GM21381 (cell line): ENCODE data around the gene FEZF2.

Experiments used
- ATAC-seq: cut with Tn5 transposase; IDR thresholded peaks from one replicate; pipeline ENCODE4 v1.9.1; 2021; ENCODE audit warnings: mild to moderate bottlenecking, moderate library complexity; ENCODE audit not compliant: unreplicated experiment

The FEZF2 gene

GRCh38 chr3:62373215-62373614, at the start of gene FEZF2:
TSS of gene FEZF2 (minus strand) at chr3:62373550. CDS start at chr3:62372868, 682 bp downstream.
- no peak for ATAC-seq

GRCh38 chr3:62421207-62421606, 47.9 kb upstream of the FEZF2 start:
- ATAC-seq, result no peak

GRCh38 chr3:62416144-62416543, 42.8 kb upstream of the FEZF2 start:
- ATAC-seq, result no peak

GRCh38 chr3:62415312-62415801, 42.0 kb upstream of the FEZF2 start:
- no peak for ATAC-seq

GRCh38 chr3:62414786-62415185, 41.4 kb upstream of the FEZF2 start:
- no peak for ATAC-seq

GRCh38 chr3:62413687-62414086, 40.3 kb upstream of the FEZF2 start:
- ATAC-seq, result no peak

- ATAC-seq, result no peak
Measured at GRCh38 chr3:62406945-62407344, 33.6 kb upstream of the FEZF2 start.

GRCh38 chr3:62405566-62405965, 32.2 kb upstream of the FEZF2 start:
- no peak for ATAC-seq

GRCh38 chr3:62405135-62405534, 31.8 kb upstream of the FEZF2 start:
- ATAC-seq, result no peak

- no peak for ATAC-seq
Measured at GRCh38 chr3:62404321-62404720, 31.0 kb upstream of the FEZF2 start.

GRCh38 chr3:62403765-62404164, 30.4 kb upstream of the FEZF2 start:
- no peak for ATAC-seq

GRCh38 chr3:62392626-62393292, 19.4 kb upstream of the FEZF2 start:
- no peak for ATAC-seq

GRCh38 chr3:62387251-62387650, 13.9 kb upstream of the FEZF2 start:
- no peak for ATAC-seq

- no peak for ATAC-seq
Measured at GRCh38 chr3:62379321-62379798, 6.0 kb upstream of the FEZF2 start.

GRCh38 chr3:62378921-62379320, 5.6 kb upstream of the FEZF2 start:
- no peak for ATAC-seq

- no peak for ATAC-seq
Measured at GRCh38 chr3:62378311-62378789, 5.0 kb upstream of the FEZF2 start.

GRCh38 chr3:62376906-62377877, 3.8 kb upstream of the FEZF2 start:
- no peak for ATAC-seq

- ATAC-seq, result no peak
Measured at GRCh38 chr3:62376454-62376720, 3.0 kb upstream of the FEZF2 start.

GRCh38 chr3:62375655-62376453, 2.5 kb upstream of the FEZF2 start:
- no peak for ATAC-seq

- no peak for ATAC-seq
Measured at GRCh38 chr3:62374341-62375218, 1.2 kb upstream of the FEZF2 start.
